Loucy (cell line): ENCODE data around the gene VWC2L.

Experiments used
- H2AFZ ChIP-seq: fragments of 200-600 bp; sonication (generic); 2 replicates; pipeline ENCODE4 v1.6.0; 2016; ENCODE audit warnings: antibody characterized with exemption, mild to moderate bottlenecking, low read length, moderate library complexity
- H3F3A ChIP-seq: fragments of 200-600 bp; 2 replicates; pipeline ENCODE4 v1.6.0; 2016; ENCODE audit warnings: antibody characterized with exemption, low read depth, mild to moderate bottlenecking
- H3K27me3 ChIP-seq: fragments of 200-600 bp; sonication (generic); 2 replicates; pipeline ENCODE4 v1.6.1; 2014; ENCODE audit warnings: low read length, mild to moderate bottlenecking; ENCODE audit not compliant: insufficient read depth, poor library complexity, severe bottlenecking
- H3K36me3 ChIP-seq: fragments of 200-600 bp; sonication (generic); 2 replicates; pipeline ENCODE4 v1.6.1; 2016; ENCODE audit warnings: low read length; ENCODE audit not compliant: insufficient read depth
- H3K4me1 ChIP-seq: fragments of 200-600 bp; sonication (generic); 2 replicates; pipeline ENCODE4 v1.5.1; 2014; ENCODE audit warnings: low read length, mild to moderate bottlenecking; ENCODE audit not compliant: insufficient read depth, poor library complexity, severe bottlenecking
- H3K4me2 ChIP-seq: fragments of 200-600 bp; sonication (generic); 2 replicates; pipeline ENCODE4 v1.6.0; 2014; ENCODE audit warnings: antibody characterized with exemption, low read length, low read depth, mild to moderate bottlenecking; ENCODE audit not compliant: poor library complexity, severe bottlenecking
- H3K4me3 ChIP-seq: fragments of 200-600 bp; sonication (generic); 2 replicates; pipeline ENCODE4 v1.5.1; 2014; ENCODE audit warnings: low read length, mild to moderate bottlenecking, mixed read lengths; ENCODE audit not compliant: poor library complexity, severe bottlenecking
- H3K79me2 ChIP-seq: fragments of 200-600 bp; sonication (generic); 2 replicates; pipeline ENCODE4 v1.6.1; 2014; ENCODE audit warnings: low read length; ENCODE audit not compliant: insufficient read depth
- H3K9ac ChIP-seq: fragments of 200-600 bp; sonication (generic); 2 replicates; pipeline ENCODE4 v1.6.0; 2014; ENCODE audit warnings: mild to moderate bottlenecking, low read depth, low read length, moderate library complexity; ENCODE audit not compliant: poor library complexity, severe bottlenecking
- H3K9me2 ChIP-seq: fragments of 200-600 bp; sonication (generic); replicated peaks from 2 replicates; pipeline ENCODE4 v1.6.1; 2016; ENCODE audit warnings: low read depth, low read length, mixed read lengths
- H3K9me3 ChIP-seq: fragments of 200-600 bp; sonication (generic); 2 replicates; pipeline ENCODE4 v1.6.1; 2014; ENCODE audit warnings: mild to moderate bottlenecking, antibody characterized with exemption, low read length, low read depth; ENCODE audit not compliant: insufficient read depth
- H4K20me1 ChIP-seq: fragments of 200-600 bp; sonication (generic); 2 replicates; pipeline ENCODE4 v1.6.0; 2014; ENCODE audit warnings: antibody characterized with exemption, low read length, mild to moderate bottlenecking; ENCODE audit not compliant: insufficient read depth, poor library complexity, severe bottlenecking
- CTCF ChIP-seq: fragments of 200-600 bp; sonication (generic); conservative IDR thresholded peaks from 2 replicates; pipeline ENCODE4 v1.5.1; 2014; ENCODE audit warnings: mild to moderate bottlenecking, antibody characterized with exemption, low read length
- EZH2phosphoT487 ChIP-seq: fragments of 200-600 bp; IDR thresholded peaks from 2 replicates; pipeline ENCODE4 v1.6.1; 2018; ENCODE audit warnings: antibody characterized with exemption, mild to moderate bottlenecking, moderate library complexity, borderline replicate concordance

The VWC2L gene

GRCh38 chr2:214542866-214543265 lies 132.0 kb downstream of the VWC2L start:
- Histone ChIP-seq H3K36me3 (no peaks in the 10 kb centered on the region), H4K20me1 (no peaks in the 10 kb centered on the region), H3K4me3 (no peak overlapping the region), H3K27me3 (no peaks in the 10 kb centered on the region), H2AFZ (no peak overlapping the region), H3K79me2 (no peaks in the 10 kb centered on the region), H3K4me1 (no peaks in the 10 kb centered on the region), H3F3A (no peaks in the 10 kb centered on the region), H3K4me2 (no peak overlapping the region), H3K9ac (no peak overlapping the region), H3K9me3 (no peaks in the 10 kb centered on the region), H3K9me2 (no peaks in the 10 kb centered on the region)
- no peak for TF ChIP-seq EZH2phosphoT487
- no peak for TF ChIP-seq CTCF

- Histone ChIP-seq H3K4me2 (no peak overlapping the region), H4K20me1 (no peaks in the 10 kb centered on the region), H3K36me3 (no peaks in the 10 kb centered on the region), H3K4me1 (no peaks in the 10 kb centered on the region), H3K9ac (no peak overlapping the region), H3K4me3 (no peak overlapping the region), H3K27me3 (no peaks in the 10 kb centered on the region), H3K79me2 (no peaks in the 10 kb centered on the region), H2AFZ (no peak overlapping the region), H3F3A (no peaks in the 10 kb centered on the region), H3K9me3 (no peaks in the 10 kb centered on the region), H3K9me2 (no peaks in the 10 kb centered on the region)
- TF ChIP-seq EZH2phosphoT487 (no peak), CTCF (no peak)
These were observed 132.6 kb downstream of the VWC2L start for GRCh38 chr2:214543386-214543955.

GRCh38 chr2:214545898-214546542 lies 135.2 kb downstream of the VWC2L start:
- no peaks in the 10 kb centered on the region for H3K4me1 ChIP-seq
- H3K9me3 ChIP-seq: no peaks in the 10 kb centered on the region
- no peak overlapping the region for H2AFZ ChIP-seq
- no peak overlapping the region for H3K4me2 ChIP-seq
- no peaks in the 10 kb centered on the region for H3K79me2 ChIP-seq
- H3F3A ChIP-seq: no peaks in the 10 kb centered on the region
- H3K36me3 ChIP-seq: no peaks in the 10 kb centered on the region
- TF ChIP-seq EZH2phosphoT487: no peak
- TF ChIP-seq CTCF: no peak
- no peaks in the 10 kb centered on the region for H4K20me1 ChIP-seq
- H3K9me2 ChIP-seq: no peaks in the 10 kb centered on the region
- no peaks in the 10 kb centered on the region for H3K27me3 ChIP-seq
- H3K4me3 ChIP-seq: no peak overlapping the region
- H3K9ac ChIP-seq: no peak overlapping the region
